ENCODE data around the gene GFRA1.

DNA sequence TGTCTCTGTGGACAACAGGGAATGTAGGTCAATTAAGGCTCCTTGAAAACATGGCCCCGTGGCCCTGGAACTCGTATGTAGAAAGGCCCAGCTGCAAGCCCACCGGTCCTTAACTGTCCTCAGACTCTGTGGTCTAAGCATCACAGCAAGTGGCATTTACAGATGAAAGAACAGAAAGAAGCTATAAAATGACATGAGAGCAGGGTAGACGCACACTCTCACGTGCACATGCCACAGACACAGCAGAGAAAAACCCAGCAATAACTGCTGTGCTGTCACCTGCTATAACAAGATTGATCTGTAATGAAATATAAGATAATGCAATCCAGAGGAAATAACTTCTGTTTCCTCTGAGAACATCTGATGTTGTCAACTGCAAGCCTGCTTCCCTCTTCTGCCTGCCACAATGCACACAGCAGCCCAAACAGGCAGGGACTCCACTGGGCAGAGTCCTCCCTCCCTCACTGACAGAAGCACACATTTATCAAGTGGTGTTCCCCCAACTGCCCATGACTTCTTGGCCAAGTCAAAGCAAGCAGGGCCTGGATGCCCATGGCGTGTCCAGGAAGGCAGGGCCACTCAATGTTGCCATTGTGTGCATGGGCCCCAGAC lies 63.9 kb downstream of the GFRA1 start:
- TF ChIP-seq, protein P1, sequence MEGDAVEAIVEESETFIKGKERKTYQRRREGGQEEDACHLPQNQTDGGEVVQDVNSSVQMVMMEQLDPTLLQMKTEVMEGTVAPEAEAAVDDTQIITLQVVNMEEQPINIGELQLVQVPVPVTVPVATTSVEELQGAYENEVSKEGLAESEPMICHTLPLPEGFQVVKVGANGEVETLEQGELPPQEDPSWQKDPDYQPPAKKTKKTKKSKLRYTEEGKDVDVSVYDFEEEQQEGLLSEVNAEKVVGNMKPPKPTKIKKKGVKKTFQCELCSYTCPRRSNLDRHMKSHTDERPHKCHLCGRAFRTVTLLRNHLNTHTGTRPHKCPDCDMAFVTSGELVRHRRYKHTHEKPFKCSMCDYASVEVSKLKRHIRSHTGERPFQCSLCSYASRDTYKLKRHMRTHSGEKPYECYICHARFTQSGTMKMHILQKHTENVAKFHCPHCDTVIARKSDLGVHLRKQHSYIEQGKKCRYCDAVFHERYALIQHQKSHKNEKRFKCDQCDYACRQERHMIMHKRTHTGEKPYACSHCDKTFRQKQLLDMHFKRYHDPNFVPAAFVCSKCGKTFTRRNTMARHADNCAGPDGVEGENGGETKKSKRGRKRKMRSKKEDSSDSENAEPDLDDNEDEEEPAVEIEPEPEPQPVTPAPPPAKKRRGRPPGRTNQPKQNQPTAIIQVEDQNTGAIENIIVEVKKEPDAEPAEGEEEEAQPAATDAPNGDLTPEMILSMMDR (conservative IDR thresholded peaks at IDR 0.05 in 1 of 2, IDR thresholded peaks at IDR 0.05 in 1 of 2; ENCODE audit: low read depth in 1 of 2, low read length in 2 of 2): no peak
- TF ChIP-seq EZH2 (IDR thresholded peaks at IDR 0.05; ENCODE audit: low read length, missing control alignments): no peak
